RWPE2 (cell line): ENCODE measurements around the gene RHBDL3.

Experiments
- ATAC-seq: fragments of 200-7000 bp; cut with Tn5 transposase; 3 replicates; pipeline ENCODE4 v1.9.1; 2021; ENCODE audit warnings: low read depth
- DNase-seq: peaks from one replicate; pipeline ENCODE4 v3.0.0-alpha.2; 2020; ENCODE audit warnings: low spot score
- H3K27ac ChIP-seq: fragments of 450-650 bp; 2 replicates; pipeline ENCODE4 v1.5.1; 2017; ENCODE audit warnings: mild to moderate bottlenecking; ENCODE audit not compliant: poor library complexity, severe bottlenecking
- H3K27me3 ChIP-seq: fragments of 250-450 bp; sonication (Bioruptor Pico); 2 replicates; pipeline ENCODE4 v1.5.1; 2021; ENCODE audit warnings: mild to moderate bottlenecking, moderate library complexity; ENCODE audit not compliant: insufficient read depth, poor library complexity, severe bottlenecking
- H3K36me3 ChIP-seq: fragments of 250-450 bp; sonication (Bioruptor Pico); 2 replicates; pipeline ENCODE4 v1.5.1; 2020; ENCODE audit warnings: low read depth, mild to moderate bottlenecking, moderate library complexity
- H3K4me1 ChIP-seq: fragments of 250-450 bp; sonication (Bioruptor Pico); 2 replicates; pipeline ENCODE4 v1.5.1; 2021; ENCODE audit warnings: mild to moderate bottlenecking, moderate library complexity; ENCODE audit not compliant: insufficient read depth, poor library complexity, severe bottlenecking
- H3K4me3 ChIP-seq: fragments of 250-450 bp; sonication (Bioruptor Pico); 2 replicates; pipeline ENCODE4 v1.5.1; 2021; ENCODE audit warnings: mild to moderate bottlenecking, moderate library complexity; ENCODE audit not compliant: severe bottlenecking
- H3K9me3 ChIP-seq: fragments of 250-450 bp; sonication (Bioruptor Pico); 2 replicates; pipeline ENCODE4 v1.5.1; 2021; ENCODE audit warnings: mild to moderate bottlenecking, moderate library complexity; ENCODE audit not compliant: severe bottlenecking
- TF ChIP-seq, protein P1 (sequence below): fragments of 450-650 bp; IDR thresholded peaks from one replicate; pipeline ENCODE4 v1.5.1; 2017; ENCODE audit warnings: mild to moderate bottlenecking, moderate library complexity; ENCODE audit not compliant: poor library complexity, severe bottlenecking

RHBDL3 gene

DNA sequence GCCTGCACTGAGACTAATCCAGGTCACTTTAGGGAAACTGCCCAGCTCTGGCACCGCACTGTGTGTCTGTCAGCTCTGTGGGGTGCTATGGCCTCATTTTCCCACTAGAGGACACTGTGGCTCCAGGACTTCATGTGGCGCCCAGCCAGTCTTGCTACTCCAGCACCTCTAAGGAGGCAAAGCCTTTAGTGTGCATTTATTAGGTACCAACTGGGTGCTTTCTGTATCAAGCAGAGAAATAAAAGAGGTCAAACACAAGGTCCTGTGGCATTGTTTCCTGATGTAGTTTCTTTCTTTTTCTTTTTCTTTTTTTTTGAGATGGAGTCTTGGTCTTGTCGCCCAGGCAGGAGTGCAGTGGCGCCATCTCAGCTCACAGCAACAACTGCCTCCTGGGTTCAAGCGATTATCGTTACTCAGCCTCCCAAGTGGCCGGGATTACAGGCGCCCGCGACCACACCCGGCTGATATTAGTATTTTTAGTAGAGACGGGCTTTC, 12.5 kb upstream of the RHBDL3 start:
- H3K36me3 ChIP-seq = no peaks in the 10 kb centered on the region
- no peak overlapping the region for H3K27ac ChIP-seq
- TF ChIP-seq, protein P1, sequence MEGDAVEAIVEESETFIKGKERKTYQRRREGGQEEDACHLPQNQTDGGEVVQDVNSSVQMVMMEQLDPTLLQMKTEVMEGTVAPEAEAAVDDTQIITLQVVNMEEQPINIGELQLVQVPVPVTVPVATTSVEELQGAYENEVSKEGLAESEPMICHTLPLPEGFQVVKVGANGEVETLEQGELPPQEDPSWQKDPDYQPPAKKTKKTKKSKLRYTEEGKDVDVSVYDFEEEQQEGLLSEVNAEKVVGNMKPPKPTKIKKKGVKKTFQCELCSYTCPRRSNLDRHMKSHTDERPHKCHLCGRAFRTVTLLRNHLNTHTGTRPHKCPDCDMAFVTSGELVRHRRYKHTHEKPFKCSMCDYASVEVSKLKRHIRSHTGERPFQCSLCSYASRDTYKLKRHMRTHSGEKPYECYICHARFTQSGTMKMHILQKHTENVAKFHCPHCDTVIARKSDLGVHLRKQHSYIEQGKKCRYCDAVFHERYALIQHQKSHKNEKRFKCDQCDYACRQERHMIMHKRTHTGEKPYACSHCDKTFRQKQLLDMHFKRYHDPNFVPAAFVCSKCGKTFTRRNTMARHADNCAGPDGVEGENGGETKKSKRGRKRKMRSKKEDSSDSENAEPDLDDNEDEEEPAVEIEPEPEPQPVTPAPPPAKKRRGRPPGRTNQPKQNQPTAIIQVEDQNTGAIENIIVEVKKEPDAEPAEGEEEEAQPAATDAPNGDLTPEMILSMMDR = peak; percentile 94
- DNase-seq (no peak), ATAC-seq (peak; percentile 94)
- H3K4me1 ChIP-seq = no peaks in the 10 kb centered on the region
- H3K27me3 ChIP-seq = no peaks in the 10 kb centered on the region
- no peaks in the 10 kb centered on the region for H3K9me3 ChIP-seq
- no peak overlapping the region for H3K4me3 ChIP-seq

- H3K9me3 ChIP-seq = no peaks in the 10 kb centered on the region
- H3K36me3 ChIP-seq = no peaks in the 10 kb centered on the region
- no peaks in the 10 kb centered on the region for H3K4me1 ChIP-seq
- no peaks in the 10 kb centered on the region for H3K27me3 ChIP-seq
- no peak overlapping the region for H3K4me3 ChIP-seq
- no peak for ATAC-seq
- TF ChIP-seq, protein P1 = no peak
- DNase-seq = no peak
- no peak overlapping the region for H3K27ac ChIP-seq
Measured at GRCh38 chr17:32256012-32256700, 9.5 kb upstream of the RHBDL3 start.

GRCh38 chr17:32256701-32257019, 9.0 kb upstream of the RHBDL3 start:
- Histone ChIP-seq H3K4me1 (no peaks in the 10 kb centered on the region), H3K27ac (no peak overlapping the region), H3K9me3 (no peaks in the 10 kb centered on the region), H3K36me3 (no peaks in the 10 kb centered on the region), H3K4me3 (no peak overlapping the region), H3K27me3 (no peaks in the 10 kb centered on the region)
- ATAC-seq = no peak
- no peak for DNase-seq
- TF ChIP-seq, protein P1 = no peak

DNA sequence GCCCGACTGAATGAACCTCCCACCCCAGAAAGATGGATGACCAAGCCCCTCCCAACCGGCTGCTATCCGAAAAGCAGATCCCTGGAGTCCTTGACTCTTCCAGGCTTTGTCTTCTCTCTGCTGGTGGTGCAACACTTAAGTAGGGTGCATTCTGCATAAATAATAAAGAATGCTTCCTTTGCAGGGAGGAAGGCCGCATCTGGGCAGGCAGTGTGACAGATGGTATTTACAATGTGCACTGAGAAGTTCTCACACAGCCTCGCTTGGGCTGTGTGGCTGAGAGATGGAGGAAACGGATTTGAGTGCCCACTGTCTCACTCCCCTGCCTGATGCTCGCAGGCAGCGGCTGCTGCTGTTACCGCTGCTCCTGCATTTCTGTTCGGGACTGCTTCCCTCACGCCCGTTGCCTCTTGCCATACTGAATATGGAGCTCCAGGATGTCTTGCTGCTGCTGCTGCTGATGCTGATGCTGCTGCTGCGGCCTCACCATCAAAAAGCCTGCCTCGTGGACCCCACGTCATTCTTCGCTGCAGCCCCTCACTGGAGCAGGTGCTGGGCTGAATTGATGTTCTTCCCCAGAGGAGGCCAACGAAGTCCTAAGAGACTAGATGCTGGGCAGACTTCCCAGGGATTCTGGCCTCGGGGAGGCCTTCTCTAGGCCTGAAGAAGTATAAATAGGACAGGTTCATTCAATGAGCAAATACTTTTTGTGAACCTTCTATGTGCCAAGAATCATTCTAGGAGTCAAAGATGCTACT, 7.1 kb upstream of the RHBDL3 start:
- Histone ChIP-seq H3K4me1 (no peaks in the 10 kb centered on the region), H3K36me3 (no peaks in the 10 kb centered on the region), H3K9me3 (no peaks in the 10 kb centered on the region), H3K4me3 (no peak overlapping the region), H3K27ac (no peak overlapping the region), H3K27me3 (peaks cover 5% of the 10 kb centered on the region)
- ATAC-seq = no peak
- DNase-seq = no peak
- TF ChIP-seq, protein P1 = no peak

DNA sequence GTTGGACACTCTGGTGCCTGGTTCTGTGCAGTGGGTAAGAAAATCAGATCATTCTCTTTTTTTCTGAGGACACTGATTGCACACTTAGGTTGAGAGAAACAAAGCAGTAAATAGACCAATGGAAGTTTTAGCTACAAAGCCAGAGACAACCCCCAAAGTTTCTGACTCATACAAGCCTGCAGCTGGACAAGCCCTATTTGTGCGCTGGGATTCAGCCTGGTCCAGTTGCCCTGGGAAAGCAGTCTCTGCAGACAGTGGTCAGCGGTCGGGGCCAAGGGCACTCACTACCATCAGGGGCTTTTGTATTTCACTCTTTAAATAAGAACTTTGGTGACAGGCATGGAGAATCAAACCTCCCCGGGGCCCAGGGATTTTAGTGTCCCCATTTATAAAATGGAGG, 6.0 kb upstream of the RHBDL3 start:
- Histone ChIP-seq H3K27ac (no peak overlapping the region), H3K36me3 (no peaks in the 10 kb centered on the region), H3K4me1 (no peaks in the 10 kb centered on the region), H3K27me3 (peaks cover 15% of the 10 kb centered on the region), H3K4me3 (no peak overlapping the region), H3K9me3 (no peaks in the 10 kb centered on the region)
- no peak for DNase-seq
- ATAC-seq = peak; percentile 51; the same call in 1 of the 3 replicates
- TF ChIP-seq, protein P1 = no peak
